Skin of body (tissue), 3 donors: Measurements from ENCODE around the gene NDST4. TPM values are rescaled to one million over a fixed set of nuclear protein-coding genes. Genes with fewer than 3 reads are reported as not detected.
A peak's percentile ranks its signal among the peaks of the same experiment; 100 is the strongest.

Source experiments
- DNase-seq: peaks from one replicate; lab custom pipeline; 2025; lab: John Stamatoyannopoulos, UW
- small RNA-seq: library from RNA; depleted of rRNA; stranded (forward); fragments of <200 nt; gene quantifications from one replicate; pipeline ENCODE3, GENCODE V24; 2014; ENCODE audit warnings: low replicate concordance
- total RNA-seq: library from RNA; depleted of rRNA; stranded (reverse); fragments of >200 nt; gene quantifications from one replicate; pipeline ENCODE4 v1.2.3, GENCODE V29; 2014

Gene NDST4
- total RNA-seq, 1 donor from 2014 or later, result 0.89 TPM

DNA sequence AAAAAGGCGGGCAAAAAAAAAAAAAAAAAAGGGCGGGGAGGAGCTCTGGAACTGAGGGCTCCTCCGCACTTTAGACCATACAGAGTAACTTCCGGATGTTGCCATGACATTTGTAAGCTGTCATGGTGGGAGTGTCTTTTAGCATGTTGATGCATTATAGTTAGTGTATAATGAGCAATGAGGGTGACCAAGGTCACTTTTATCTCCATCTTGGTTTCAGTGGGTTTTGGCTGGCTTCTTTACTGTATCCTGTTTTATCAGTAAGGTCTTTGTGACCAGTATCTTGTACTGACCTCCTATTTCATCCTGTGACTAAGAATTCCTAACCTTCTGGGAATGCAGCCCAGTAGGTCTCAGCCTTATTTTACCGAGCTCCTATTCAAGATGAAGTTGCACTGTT is 321.4 kb downstream of the NDST4 start:
- DNase-seq, result no peak

DNA sequence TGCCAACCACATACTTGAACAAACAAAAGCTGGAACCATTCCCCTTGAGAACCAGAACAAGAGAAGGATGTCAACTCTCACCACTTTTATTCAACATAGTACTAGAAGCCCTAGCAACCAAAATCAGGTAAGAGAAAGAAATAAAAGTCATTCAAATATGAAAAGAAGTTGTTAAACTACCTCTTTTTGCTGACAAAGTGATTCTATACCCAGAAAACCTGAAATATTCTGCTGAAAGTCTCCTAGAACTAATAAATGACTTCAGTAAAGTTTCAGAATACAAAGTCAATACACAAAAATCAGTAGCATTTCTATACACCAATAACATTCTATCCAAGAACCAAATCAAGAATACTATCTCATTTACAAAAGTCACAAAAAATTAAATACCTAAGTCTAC is 327.9 kb downstream of the NDST4 start:
- no peak for DNase-seq

DNA sequence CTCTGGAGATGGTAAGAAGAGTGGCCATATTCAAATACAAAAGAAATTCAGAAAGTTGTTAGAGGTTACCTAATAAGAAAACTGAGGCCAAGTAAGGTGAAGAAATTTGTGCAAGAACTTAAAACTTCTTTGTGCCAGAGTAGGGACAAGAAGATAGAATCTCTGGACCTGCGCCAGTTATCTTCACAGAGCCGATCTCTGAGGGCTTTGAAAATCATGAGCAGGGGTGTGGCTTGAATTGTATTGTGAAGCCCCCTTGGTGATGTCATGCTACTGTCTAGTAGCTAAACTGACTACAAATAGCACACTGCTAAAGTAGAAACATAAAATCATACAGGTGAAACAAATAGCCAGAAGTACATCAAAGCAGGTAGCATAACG is 330.2 kb downstream of the NDST4 start:
- no peak for DNase-seq

DNA sequence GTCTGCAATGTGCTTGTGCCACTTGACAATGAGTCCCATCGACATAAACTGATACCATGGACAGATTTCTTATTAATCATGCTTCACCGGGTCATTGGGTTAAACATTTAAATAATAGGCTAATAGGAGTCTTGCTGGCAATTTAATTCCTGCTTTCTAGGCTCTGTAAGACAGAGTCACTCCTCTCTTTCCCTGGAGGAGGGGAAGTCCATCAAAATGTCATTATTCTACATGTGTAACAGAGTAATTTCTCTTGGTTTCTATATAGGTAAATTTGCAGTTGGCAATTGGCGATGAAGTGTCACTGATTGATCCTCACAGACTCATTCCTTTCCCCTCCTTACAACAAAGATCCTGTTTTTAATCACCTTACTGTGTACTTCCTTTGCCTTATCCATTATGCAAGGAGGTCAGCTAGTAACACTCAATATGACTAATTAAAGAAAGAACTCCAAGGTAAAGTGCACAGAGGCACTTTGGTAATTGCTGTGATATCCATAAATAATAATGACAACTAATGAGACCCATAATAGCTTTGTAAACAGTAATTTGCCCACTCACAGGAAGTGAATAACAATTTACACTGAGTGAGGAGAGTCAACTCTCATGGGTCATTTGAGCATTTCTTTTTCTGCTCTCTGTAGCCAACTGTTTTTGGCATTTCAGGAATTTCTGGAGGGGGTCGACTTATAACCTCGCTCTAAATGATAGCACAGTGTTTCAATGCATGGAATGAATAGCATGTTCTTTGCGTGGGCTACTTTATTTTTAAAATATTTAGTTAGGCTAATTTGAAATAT is 330.8 kb downstream of the NDST4 start:
- DNase-seq, result no peak

DNA sequence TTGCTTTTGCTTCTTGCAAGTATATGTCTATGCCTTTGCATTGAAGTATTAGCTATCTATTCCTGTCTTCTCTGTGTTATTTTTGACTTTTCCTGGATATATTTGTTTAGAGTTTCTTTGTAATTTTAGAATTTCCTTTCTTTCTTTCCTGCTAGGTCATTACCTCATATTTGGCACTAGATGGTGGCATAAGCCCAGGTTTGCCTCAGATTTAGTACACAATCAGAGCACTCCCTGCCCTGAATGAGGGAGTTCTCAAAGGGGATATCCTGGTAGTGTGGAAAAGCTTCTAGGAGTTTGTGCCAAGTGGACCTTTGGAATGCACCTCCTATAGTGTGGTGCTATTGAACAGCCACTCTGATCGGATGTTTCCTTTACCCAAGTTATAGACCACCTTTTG is 333.2 kb downstream of the NDST4 start:
- peak; percentile 4 for DNase-seq

Small RNA genes within 50 kb of the gene (small RNA-seq; reads per million reads assigned to genes)
- gene RN7SL808P, result not detected
